ENCODE data around the gene GLMN. TPM values are rescaled to one million over a fixed set of nuclear protein-coding genes. Genes with fewer than 3 reads are reported as not detected.

GLMN gene, protein sequence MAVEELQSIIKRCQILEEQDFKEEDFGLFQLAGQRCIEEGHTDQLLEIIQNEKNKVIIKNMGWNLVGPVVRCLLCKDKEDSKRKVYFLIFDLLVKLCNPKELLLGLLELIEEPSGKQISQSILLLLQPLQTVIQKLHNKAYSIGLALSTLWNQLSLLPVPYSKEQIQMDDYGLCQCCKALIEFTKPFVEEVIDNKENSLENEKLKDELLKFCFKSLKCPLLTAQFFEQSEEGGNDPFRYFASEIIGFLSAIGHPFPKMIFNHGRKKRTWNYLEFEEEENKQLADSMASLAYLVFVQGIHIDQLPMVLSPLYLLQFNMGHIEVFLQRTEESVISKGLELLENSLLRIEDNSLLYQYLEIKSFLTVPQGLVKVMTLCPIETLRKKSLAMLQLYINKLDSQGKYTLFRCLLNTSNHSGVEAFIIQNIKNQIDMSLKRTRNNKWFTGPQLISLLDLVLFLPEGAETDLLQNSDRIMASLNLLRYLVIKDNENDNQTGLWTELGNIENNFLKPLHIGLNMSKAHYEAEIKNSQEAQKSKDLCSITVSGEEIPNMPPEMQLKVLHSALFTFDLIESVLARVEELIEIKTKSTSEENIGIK
- total RNA-seq (2014; rRNA removed; shearing (Covaris generic)), result 9.0 and 14.6 TPM in 2 replicates
- polyA plus RNA-seq (2014; cell fraction: nucleus; rRNA removed), result 30.7 and 33.5 TPM in 2 replicates

DNA sequence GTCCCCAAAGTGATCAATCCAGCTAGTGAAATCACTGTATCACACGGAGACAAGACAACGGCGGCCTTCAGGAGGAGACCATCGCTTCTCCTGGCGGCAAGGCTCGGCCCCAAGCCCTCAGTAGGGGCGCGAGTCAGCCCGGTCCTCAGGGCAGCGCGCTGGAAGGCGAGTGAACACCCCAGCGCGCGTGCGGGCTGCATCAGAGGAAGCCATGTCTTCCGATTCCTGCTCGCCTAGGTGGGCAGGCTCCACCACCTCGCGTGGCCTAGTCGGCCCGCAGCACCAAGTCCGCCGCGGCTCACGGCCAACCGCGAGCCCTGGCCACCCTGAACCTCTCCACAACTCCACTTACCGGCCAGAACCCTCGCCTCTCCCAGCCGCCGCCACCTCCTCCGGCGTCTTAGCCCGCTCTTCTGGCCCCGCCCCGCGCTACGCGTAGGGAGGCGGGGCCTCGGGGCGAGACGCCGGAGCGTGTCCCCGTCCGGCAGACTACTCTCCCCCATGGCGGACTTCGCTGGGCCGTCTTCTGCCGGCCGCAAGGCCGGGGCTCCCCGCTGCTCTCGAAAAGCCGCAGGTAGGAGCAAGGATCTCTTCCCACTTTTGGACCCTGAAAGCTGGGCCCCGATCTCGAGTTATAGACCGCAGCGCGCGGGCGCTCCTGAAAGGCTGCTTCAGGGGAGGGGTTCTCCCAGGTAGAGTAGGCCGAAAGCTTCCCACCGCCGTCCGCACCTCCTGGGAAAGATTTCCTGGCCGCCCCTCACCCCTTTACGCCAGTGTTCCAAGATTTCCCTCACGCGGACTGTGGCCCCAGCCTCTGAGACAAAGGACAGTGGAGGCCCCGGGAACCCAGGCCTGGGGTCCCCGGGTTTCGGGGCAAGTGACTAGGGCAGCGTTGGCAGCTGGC lies at the start of gene GLMN, which contains the start of gene RPAP2:
Gene GLMN (minus strand): TSS at position 415 of the 904 bp plus-strand sequence. CDS start 988 bp downstream, outside the sequence.
Gene RPAP2 (plus strand): TSS at position 487 of the 904 bp plus-strand sequence. CDS start 15 bp downstream, at position 502.
- DNase-seq (ENCODE audit: extremely low read depth, low read depth), result peak; percentile 70

DNA sequence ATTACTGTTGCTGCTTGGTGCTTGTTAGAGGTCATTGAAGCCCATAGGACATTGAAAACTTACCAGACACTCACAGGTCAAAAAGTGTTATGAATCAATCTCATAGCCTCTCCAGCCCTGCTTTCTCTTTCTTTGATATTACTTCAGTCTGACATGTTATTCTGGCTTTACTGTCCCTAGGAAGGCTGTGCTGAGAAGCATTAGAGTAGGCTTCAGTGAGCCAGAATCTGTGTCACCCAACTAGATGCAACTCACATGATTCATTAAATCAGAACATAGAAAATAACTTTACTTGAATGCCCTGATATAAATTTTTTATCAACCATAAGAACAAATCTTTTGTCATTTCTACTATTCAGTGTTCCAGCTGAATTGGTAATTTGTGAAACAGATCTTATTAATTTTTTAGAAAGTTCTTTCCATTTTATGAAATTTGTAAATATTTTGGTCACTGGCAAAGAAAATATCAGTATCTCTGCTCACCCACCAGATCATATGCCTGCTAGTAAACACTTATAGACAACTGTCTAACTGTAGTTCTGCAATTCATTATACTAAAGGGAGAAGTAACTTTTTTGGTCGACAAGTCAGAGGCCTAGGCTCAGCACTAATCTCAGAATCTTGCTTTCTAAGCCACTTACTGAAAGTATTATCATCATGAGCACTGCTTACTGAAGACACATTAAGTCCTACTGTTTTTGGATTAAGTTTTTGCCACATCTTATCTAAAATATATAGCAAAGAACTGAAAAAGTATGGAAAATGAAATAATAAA lies 48.3 kb upstream of the GLMN start:
- DNase-seq (ENCODE audit: extremely low read depth, low read depth), result no peak

DNA sequence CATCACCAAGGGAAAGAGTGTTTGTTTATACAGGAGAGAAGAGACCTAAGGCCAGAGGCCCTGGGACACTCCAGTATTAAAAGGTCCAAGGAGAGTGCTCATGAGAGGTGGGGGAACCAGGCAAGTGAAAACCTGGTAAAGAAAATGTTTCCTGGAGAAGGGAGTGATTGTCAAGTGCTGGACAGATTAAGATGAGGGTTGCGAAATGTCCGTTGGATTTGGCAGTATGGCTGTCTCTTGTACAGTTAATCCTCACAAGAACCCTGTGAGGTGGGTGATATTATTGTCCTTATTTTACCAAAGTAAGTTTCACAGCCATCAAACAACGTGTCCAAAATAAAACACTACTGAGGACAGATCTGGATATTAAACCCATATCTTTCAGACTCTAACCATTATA lies 44.3 kb upstream of the GLMN start:
- no peak for DNase-seq (ENCODE audit: extremely low read depth, low read depth)

DNA sequence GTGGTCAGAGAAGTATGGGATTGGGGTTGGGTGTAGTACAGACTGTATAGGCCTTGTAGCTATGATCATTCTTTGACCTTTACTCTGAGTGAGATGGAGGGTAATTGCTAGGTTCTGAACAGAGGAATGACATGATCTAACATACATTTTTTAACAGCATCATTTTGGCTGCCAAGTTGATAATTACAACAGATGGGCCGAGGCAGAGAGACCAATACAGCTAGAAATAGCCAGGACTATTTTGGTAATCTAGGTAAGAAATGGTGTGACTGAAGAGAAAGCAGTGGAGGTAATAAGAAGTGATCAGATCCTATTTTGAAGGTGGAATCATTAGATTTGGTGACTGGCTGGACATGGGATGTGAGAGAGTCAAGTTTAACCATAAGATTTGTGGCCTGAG lies 43.6 kb upstream of the GLMN start:
- DNase-seq (ENCODE audit: extremely low read depth, low read depth), result no peak

DNA sequence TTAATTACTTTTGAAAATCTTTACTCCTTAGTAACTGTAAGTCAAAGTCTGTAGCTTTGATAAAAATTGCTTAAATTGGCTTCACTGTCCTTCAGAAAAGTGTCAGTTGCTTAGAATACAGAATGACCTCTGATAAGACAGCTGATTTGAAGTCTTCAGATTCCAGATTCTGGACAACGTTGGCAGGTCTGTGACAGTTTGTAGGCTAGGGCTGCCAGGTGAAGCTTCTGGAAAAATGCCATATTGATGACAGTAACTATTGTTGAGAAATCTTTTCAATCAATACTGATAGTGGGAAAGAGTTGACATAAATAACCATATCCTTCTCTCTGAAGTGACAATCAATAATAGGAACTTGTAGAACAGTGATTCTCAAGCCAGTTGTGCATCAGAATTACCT lies 41.4 kb upstream of the GLMN start:
- DNase-seq (ENCODE audit: extremely low read depth, low read depth), result no peak

DNA sequence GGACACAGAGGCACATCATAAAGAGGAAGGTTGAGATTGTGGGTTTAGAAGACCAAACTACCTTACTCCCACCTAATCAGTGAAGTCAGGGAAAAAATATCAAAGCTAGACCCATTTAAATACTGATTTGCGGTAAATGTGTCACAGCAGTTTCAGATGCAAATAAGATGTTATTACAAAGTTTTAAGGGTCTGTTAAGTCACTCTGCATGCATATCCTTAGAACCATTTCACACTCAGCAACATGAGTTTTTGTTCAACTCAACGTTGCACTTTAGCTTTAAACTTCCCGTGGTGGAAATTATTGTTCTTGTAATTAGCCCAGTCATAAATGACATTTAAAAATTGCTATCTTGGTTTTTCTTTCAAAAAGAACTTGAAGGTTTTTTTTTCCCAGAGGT lies 34.9 kb upstream of the GLMN start:
- no peak for DNase-seq (ENCODE audit: extremely low read depth, low read depth)

DNA sequence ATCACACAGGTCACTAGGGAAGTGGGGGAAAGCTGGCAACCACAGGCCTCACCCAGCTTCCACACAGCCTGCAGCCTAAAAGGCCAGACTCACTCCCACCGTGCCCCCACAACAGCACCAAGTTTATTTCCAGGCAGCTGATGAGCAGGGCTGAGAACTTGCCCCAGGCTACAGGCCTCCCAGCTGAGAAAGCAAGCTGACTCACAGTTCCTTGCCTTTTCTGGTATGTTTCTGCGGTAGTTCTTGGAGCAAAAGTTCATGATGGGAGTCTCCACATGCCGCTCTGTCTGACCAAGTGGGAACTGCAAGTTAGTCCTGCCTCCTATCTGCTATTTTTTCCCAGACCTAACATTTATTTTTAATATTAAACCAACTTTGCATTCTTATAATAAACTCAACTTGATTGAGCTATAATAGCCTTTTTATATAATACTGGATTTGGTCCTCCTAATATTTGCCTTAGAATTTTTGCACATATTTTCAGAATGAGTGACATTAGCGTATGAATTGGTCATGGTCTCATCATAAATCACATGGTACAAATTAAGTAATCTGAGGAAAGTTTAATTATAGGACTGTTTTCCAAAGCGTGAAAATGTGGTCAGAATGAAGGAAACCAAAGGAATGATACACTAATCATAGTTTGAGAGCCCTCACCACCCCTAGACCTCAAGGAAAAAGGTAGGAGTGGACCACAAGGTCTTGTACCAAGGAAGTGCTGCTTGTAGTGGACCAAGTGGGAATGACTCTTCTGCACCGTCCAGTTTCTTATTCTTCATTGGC lies 30.8 kb upstream of the GLMN start:
- DNase-seq (ENCODE audit: extremely low read depth, low read depth), result no peak

DNA sequence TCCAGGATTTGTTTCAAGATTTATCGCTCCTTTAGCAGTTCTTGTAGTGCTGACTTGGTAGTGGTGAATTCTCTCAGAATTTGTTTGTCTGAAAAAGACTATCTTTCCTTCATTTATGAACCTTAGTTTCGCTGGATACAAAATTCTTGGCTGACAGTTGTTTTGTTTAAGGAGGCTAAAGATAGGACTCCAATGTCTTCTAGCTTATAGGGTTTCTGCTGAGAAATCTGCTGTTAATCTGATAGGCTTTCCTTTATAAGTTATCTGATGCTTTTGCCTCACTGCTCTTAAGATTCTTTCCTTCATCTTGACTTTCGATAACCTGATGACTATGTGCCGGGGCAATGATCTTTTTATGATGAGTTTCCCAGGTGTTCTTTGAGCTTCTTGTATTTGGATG lies 29.0 kb upstream of the GLMN start:
- DNase-seq (ENCODE audit: extremely low read depth, low read depth), result no peak

DNA sequence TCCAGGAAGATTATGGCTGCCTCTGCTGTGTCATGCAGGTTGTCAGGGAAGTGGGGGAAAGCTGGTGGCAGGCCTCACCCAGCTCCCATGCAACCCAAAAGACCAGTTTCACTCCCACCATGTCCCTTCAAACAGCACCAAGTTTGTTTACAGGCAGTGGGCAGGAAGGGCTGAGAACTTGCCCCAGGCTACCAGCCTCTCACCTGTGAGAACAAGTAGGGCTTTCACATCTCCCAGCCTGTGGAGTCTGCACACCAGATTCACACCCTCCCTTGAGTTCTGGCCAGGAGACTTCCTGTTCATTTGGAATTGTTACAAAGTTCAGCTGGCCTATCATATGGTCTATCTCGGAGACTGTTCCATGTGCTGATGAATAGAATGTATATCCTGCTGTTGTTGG lies 27.9 kb upstream of the GLMN start:
- DNase-seq (ENCODE audit: extremely low read depth, low read depth), result no peak

DNA sequence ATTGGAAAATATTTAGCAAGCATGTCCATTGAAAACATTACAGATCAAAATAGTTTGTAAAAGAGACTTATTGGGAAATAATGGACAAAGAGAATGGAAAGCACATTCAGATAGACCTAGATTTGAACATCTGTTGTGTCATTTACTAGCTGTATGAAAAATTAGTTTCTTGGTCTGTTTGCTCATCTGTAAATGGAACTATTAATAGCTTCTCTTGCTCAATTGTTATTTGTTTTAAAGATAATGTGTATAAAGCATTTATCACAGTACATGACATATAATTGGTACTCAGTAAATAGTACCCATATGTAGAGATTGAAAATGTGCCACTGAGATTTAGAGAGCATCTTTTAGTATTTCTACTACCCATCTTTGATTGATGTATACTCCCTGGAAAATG lies 26.0 kb upstream of the GLMN start:
- no peak for DNase-seq (ENCODE audit: extremely low read depth, low read depth)

DNA sequence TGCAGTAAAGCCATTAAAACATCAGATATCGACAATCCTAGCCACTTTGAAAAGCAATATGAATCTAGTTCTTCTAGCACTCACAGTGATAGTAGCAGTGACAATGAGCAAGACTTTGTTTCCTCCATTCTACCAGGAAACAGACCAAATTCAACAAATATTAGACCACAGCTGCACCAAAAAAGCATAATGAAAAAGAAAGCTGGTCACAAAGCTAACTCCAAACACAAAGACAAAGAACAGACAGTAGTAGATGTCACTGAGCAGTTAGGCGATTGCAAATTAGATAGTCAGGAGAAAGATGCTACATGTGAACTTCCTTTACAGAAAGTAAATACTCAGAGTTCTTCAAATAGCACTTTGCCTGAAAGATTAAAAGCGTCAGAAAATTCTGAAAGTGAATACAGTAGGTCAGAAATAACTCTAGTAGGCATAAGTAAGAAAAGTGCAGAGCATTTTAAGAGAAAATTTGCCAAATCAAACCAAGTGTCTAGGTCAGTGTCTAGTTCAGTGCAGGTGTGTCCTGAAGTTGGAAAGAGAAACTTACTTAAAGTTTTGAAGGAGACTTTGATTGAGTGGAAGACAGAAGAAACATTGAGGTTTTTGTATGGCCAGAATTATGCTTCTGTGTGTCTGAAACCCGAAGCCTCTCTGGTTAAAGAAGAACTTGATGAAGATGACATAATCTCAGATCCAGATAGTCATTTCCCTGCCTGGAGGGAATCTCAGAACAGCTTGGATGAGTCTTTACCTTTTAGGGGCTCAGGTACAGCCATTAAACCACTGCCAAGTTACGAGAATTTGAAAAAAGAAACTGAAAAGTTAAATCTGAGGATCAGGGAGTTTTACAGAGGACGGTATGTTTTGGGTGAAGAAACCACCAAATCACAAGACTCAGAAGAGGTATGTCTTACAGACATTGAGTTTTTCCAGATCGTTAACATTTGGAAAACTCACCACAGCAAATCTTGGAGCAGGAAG lies 25.0 kb upstream of the GLMN start:
- no peak for DNase-seq (ENCODE audit: extremely low read depth, low read depth)

DNA sequence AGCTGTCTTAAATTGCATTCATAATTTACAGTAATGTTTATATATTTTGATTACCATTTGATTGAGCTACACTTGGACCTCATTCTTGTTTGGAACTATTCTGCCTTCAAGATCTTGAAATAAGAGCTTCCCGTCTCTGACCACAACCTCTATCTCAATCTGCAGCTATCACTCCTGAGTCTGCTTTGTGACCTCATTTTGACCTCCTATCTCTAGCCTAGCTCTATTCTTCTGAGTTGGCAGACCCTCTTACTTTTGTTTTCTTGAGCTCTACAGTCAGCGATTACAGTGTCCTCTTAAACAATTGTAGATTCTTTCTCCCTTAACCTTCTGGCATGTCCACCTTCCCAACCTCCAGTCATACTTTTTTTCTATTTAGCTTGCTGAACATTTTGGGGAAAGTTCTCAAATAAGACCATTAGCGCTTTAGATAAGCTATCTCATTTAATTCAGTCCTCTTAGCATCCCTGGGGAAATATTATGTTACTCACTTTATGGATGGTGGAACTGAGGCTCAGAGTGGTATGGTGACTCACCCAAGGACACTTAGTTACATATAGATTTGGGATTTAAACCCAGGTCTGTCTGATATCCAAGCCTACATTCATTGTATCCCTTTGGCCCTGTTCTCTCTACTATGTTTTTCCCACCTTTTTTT lies 19.2 kb upstream of the GLMN start:
- no peak for DNase-seq (ENCODE audit: extremely low read depth, low read depth)

DNA sequence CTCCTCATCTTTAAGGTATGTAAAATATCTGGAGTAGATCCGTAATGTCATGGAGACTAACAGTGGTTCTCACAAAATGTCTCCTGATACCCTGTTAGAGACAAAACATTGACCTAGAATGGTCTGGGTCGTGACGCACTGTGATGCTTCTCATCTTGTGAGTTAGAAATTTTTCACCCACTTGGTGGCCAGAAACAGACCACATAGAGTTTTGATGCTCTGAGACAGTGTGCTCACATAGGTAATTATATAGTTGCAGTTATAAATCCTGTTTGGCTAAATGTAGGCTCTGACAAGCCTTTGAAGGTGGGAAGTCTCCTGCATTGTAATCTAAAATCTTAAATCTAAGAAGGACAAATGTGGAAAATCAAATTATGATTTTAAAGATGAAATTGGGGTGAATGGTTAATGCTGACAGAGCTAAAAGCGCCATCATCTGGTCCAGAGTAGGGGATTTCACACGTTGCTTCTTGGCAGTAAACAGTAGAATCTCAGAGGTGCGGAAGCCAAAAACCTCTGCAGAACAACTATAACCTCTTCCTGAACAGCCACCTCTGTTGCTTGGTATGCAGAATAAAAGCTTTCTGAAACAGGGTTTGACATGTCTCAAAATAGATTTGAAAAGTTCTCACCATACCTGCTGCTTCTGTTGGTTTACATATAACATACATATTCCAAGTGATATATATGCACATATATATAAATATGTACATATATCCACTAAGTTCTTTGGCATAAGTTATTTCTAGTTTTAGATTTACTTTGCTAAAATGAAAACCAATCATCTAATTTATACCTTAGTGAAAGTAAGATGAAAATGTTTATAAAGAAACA lies 17.2 kb upstream of the GLMN start:
- no peak for DNase-seq (ENCODE audit: extremely low read depth, low read depth)

DNA sequence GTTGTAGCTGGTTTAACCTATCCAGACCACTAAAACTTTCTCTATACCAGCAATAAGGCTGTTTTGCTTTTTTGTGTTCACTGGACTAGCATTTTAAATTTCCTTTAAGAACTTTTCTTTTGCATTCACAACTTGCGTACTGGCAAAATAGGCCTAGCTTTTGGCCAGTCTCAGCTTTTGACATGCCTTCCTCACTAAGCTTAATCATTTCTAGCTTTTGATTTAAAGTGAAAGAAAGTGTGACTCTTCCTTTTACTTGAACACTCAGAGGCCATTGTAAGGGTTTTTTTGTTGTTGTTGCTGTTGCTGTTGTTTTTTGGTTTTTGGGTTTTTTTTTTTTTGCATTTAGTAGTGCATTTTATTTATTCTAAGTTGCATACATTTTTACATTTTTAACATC lies 15.2 kb upstream of the GLMN start:
- no peak for DNase-seq (ENCODE audit: extremely low read depth, low read depth)

DNA sequence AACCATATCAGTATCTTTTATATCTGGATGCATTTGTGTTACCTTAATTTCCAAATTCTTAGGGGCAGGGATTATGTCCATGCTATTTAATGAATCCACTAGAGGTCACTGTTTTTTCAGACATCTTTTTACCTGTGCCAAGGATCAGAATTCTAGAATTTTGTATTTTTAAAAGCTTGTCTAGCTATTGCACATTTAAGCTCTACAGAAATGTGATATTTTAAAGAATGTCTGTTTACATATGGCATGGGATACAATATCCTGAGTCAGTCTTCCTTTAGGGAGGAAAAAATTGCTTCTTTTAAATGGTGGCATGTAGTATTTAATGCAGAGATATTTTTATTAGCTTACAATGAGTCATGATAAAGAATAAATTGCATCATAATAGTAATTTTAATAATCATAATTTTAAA lies 11.4 kb upstream of the GLMN start:
- no peak for DNase-seq (ENCODE audit: extremely low read depth, low read depth)

DNA sequence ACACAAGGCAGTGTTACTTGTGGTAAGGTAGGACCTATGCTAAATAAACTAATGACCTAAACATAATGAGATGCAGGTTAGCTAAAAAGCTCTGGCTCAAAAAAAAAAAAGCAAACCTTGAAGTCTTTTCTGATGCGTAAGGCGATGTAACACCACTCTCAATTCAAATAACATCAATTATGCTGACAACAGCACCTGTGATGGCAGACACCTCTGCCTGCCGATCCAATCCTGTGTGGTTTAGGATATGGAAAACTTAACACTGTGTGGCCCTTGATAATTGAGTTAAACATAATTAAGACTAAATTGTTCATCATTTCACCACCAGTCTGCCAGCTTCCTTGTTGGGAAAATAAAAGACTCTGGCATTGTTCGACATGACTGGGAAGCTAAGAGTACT lies 9.2 kb upstream of the GLMN start:
- no peak for DNase-seq (ENCODE audit: extremely low read depth, low read depth)

DNA sequence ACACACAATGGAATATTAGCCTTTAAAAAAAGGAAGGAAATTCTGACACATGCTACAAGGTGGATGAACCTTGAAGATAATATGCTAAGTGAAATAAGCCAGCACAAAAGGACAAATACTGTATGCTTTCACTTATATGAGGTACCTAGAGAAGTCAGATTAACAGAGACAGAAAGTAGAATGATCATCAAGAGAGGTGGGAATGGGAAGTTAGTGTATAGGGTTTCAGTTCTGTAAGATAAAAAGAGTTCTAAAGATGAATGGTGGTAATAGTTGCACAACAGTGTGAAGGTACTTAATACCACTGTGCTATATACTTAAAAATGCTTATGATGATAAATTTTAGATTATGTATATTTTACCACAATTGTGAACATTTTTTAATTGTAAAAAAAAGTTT lies 7.2 kb upstream of the GLMN start:
- DNase-seq (ENCODE audit: extremely low read depth, low read depth), result no peak

All from NCI-H460 (cell line).